Fibroblast of pulmonary artery (primary cell): ENCODE measurements around the gene PLK3.
A peak's percentile ranks its signal among the peaks of the same experiment; 100 is the strongest.
"Not testable (repeated sequence)": the region's sequence is repeated elsewhere in the genome, so short reads cannot be mapped to it uniquely, and the experiment has no call there.

Experiments used
- DNase-seq: peaks from one replicate; pipeline ENCODE4 v3.0.0-alpha.2; 2010; ENCODE audit warnings: low read depth
- H3K4me3 ChIP-seq: replicated peaks from 2 replicates; pipeline ENCODE4 v1.5.1; 2011; ENCODE audit warnings: low read depth, mild to moderate bottlenecking, control low read depth, low read length, moderate library complexity
- TF ChIP-seq, protein P1 (sequence below): IDR thresholded peaks from 2 replicates; pipeline ENCODE4 v1.5.1; 2011; ENCODE audit warnings: mild to moderate bottlenecking, control low read depth, low read length, inconsistent platforms; ENCODE audit errors: missing control alignments

Gene PLK3

DNA sequence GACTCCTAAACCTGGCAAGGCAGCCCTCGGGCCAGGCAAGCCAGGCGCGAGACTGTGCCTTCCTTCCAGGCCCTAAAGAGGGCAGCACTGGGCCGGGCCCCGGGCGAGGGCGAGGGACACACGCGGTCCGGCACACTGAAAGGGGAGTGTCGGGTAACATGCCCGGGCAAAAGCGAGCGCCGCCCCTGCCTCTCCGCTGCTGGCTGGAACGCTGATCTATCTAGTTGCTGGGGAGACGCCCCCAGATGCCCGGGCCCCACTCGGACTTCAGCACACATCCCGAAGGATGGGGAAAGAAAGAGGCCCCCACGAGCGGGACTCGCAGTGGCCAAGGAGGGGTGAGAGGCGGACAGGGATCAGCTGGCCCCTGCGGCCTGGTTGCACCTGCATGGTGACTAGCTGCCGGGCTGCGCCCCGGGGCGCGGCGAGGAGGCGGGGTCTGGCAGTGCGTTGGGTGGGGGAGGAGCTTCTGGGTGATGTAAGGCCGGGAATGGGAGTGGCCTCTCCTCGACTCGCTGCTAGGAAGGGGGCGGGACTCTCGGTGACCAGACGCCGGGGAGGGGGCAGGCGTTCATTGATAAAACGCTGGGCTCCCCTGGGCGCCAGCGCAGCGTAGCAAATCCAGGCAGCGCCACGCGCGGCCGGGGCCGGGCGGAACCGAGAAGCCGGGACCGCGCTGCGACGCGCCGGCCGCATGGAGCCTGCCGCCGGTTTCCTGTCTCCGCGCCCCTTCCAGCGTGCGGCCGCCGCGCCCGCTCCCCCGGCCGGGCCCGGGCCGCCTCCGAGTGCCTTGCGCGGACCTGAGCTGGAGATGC, at the start of gene PLK3:
Gene PLK3 (plus strand): TSS at position 608 of the 815 bp plus-strand sequence. CDS start 87 bp downstream, at position 695.
- H3K4me3 ChIP-seq = peak within 1 kb of the TSS; percentile 87
- peak; percentile 99 for DNase-seq
- TF ChIP-seq, protein P1, sequence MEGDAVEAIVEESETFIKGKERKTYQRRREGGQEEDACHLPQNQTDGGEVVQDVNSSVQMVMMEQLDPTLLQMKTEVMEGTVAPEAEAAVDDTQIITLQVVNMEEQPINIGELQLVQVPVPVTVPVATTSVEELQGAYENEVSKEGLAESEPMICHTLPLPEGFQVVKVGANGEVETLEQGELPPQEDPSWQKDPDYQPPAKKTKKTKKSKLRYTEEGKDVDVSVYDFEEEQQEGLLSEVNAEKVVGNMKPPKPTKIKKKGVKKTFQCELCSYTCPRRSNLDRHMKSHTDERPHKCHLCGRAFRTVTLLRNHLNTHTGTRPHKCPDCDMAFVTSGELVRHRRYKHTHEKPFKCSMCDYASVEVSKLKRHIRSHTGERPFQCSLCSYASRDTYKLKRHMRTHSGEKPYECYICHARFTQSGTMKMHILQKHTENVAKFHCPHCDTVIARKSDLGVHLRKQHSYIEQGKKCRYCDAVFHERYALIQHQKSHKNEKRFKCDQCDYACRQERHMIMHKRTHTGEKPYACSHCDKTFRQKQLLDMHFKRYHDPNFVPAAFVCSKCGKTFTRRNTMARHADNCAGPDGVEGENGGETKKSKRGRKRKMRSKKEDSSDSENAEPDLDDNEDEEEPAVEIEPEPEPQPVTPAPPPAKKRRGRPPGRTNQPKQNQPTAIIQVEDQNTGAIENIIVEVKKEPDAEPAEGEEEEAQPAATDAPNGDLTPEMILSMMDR = peak; percentile 85

DNA sequence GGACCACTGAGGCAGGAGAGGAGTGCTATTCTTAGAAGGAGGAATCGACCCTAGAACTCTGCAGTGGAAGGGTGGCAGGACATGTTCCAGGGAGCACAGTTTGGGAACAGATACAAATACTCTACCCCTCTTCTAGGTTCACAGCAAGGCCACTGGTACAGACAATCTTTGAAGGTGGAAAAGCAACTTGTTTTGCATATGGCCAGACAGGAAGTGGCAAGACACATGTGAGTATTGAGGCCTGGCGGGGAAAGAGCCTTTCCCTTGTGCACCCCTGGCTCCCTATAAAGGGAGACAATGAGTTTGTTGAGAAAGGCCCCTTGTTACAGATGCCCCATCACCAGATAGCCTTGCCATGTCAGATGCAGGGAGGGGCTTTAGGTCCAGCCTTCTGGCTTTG, 42.8 kb upstream of the PLK3 start:
- no peak for DNase-seq
- TF ChIP-seq, protein P1 = no peak
- H3K4me3 ChIP-seq = no peak overlapping the region

- TF ChIP-seq, protein P1 = no peak
- DNase-seq = no peak
- no peak overlapping the region for H3K4me3 ChIP-seq
These were observed 41.1 kb upstream of the PLK3 start for GRCh38 chr1:44759077-44759476.

DNA sequence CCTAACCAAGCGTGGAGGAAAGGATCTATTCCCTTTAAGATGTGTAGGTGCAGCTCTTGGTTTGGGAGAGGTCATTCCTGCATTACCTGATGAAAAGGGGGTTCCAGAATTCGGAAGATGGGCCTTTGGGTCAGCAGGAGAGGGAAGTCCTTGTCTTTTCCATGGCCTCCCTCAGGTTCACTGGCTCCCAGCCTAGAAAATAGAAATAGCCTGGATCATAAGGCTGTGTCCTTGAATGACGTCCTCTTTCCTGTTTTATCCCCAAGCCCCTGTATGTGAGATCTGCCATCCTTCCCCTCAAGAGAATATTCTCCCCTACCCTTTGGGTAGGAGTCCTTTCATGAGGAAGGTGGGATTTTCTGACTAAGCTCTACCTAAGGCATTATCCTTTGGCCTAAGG, 39.3 kb upstream of the PLK3 start:
- TF ChIP-seq, protein P1 = no peak
- no peak overlapping the region for H3K4me3 ChIP-seq
- no peak for DNase-seq

DNA sequence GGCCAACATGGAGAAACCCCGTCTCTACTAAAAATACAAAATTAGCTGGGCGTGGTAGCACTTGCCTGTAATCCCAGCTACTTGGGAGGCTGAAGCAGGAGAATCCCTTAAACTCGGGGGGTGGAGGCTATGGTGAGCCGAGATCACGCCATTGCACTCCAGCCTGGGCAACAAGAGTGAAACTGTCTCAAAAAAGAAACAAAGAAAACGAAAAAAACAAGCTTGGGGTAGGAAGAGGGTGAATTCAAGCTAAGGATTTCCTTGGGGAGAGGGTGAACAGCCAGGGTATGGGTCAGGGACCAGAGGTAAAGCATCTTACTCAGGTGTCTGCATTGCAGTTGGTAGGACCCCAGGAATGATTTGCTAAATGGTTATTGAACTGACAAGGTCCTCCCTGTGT, 33.8 kb upstream of the PLK3 start:
- not testable (repeated sequence) for DNase-seq, H3K4me3 ChIP-seq

- TF ChIP-seq, protein P1 = no peak
- DNase-seq = peak; percentile 94
- H3K4me3 ChIP-seq = peak within 1 kb of the TSS; percentile 95
These were observed 24.9 kb upstream of the PLK3 start, which contains the start of gene RPS8 for GRCh38 chr1:44775078-44775929. TSS of gene RPS8 (plus strand) at chr1:44775540. CDS start at chr1:44775597, 57 bp downstream.
